DMS153 (cell line): Measurements from ENCODE around the gene RALGAPA1.
"Not testable (repeated sequence)": the region's sequence is repeated elsewhere in the genome, so short reads cannot be mapped to it uniquely, and the experiment has no call there.

ENCODE experiments used
- DNase-seq: peaks from one replicate; lab custom pipeline; 2025; lab: John Stamatoyannopoulos, UW

Gene RALGAPA1

DNA sequence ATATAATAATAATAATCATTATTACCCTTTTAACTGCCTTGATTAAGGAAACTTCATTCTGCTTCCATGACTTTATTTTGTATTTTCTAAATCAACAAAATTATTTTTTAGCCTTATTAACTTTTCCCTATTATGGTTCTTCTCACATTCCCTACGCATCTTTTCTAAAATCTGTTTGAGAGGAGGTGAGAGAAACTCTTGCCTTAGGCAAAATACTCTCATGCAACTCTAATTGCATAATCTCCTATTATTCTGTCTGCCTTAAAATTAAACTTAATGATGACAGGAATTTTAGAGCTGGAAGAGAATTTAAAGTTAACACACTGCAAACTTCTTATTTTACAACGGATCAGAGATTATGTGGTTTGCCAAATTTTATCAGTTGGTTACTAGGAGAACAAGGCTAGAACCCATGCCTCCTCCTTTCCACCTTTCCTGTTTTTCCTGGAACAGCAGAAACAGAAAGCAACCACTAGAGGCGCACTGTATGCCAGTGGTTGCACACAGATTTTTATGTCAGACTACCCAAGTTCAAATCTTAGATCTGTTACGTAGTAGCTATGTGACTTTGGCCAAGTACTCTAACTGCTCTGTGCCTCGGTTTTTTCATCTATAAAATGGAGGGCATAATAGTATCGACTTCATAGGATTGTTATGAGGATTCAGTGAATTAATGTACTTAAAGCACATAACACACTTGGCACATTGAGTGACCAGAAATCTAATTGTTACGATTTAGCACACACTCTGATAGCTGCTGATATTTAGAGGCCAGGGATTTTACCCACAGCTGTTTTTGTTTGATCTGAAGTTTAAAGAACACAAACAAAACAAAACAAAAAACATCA is 12.7 kb upstream of the RALGAPA1 start:
- no peak for DNase-seq

- no peak for DNase-seq
Observed at GRCh38 chr14:35819591-35820540, 10.8 kb upstream of the RALGAPA1 start.

GRCh38 chr14:35818346-35819115 is 9.4 kb upstream of the RALGAPA1 start:
- no peak for DNase-seq

DNA sequence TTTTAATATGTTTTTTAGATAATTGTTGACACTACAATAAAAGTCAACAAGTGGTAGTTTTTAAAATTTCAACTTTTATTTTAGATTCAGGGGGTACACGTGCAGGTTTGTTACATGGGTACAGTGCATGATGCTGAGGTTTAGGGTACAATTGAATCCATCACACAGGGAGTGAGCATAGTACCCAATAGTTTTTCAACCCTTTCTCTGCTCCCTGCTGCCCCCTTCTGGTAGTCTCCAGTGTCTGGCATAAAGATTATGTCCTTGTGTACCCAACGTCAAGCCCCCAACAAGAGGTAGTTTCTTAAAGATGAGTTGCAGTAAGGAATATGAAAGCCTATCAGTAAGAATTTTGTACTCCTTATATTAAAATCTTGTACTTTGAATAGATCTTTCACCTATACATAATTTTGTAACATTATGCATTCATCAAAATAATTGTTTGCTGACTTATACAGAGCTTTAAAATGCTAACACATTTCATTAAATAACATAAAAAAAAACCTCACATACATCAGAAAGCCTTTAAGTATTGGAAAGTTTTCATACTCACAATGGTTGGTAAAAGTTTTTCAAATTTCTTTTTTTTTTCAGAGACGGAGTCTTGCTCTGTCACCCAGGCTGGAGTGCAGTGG is 5.4 kb upstream of the RALGAPA1 start:
- DNase-seq, result peak; percentile 7

- DNase-seq, result no peak
Observed at GRCh38 chr14:35810963-35811362, 1.9 kb upstream of the RALGAPA1 start.

DNA sequence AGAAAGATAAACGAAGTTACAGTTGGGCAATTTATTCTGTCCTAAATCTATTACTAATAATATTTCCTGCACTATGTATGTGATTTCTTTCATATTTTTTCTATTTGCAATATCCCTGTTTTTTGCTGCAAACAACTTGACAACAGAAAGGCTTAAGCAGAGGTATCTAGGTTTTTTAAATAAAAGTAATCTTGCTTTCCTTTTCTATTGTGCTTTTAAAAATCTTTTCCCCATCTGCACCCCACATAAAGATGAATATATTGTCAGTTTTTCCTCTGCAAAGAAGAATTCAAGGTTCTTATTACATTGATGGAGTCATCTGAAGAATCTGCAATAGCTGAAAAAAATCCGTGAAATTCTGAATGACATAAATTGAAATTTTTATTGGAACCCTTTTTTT is 502 bp upstream of the RALGAPA1 start:
- no peak for DNase-seq

DNA sequence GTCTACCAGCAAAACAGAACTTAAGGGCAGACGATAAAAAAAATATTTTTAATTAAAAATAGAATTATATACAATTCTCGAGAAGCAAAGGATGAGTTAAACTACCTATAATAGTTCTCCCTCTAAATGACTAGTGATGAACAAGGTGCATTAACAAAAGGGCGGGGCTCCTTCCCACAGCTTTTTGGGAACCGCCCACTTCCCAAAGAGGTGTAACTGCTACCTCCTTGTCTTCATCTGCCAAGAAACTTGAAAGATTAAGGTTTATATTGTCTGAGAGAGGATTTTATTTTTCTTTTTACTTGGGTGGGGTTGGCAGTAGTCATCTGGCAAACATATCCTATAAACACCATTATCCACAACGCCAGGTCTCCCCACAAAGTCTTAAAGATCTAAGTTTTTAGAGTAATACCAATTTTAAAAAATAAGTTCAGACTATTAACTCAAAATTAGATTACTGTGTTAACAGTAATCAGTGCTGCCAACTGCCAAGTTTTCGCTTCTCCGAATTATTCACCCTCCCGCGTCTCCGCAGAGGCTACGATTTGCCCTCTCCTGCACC is 938 bp downstream of the RALGAPA1 start:
- DNase-seq, result no peak

DNA sequence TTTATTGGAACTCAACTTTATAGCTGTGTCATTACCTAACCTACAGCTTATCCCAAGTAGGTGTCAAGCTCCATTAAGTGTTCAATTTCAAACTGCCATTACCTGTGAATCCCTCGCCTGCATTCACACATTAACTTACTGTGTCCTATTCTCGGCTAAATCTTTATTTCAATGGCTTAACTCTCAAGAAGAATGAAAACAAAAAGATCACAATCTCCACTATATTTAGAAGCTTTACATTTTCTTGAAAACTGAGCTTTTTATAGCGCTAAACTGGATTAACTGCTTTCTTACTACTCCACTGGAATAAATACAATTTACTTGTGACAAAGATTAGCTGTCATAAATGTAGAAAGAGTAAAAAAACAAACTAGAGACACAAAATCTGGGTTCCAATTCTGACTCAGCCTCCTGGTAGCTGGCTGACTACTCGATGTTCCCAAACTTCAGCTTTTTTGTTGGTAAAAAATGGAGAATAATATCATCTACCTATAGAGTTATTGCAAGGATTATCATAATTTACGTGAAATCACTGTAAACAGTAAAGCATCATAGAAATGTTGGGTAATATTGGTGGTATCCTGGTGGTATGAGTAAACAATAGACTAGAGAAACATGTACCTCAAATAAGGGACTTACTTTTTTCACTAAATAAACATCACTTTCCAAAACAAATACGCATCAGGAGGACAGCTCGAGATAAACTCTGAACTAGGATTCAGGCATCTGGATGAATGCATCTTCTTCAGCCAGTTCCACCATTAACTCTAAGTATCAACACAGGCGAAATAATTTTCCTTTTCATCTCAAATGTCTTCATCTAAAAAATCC is 1.7 kb downstream of the RALGAPA1 start:
- no peak for DNase-seq

GRCh38 chr14:35806006-35806907 is 2.8 kb downstream of the RALGAPA1 start:
- no peak for DNase-seq

- DNase-seq, result no peak
Observed at GRCh38 chr14:35797796-35798195, 11.3 kb downstream of the RALGAPA1 start.

GRCh38 chr14:35789651-35790050 is 19.4 kb downstream of the RALGAPA1 start:
- DNase-seq, result no peak

DNA sequence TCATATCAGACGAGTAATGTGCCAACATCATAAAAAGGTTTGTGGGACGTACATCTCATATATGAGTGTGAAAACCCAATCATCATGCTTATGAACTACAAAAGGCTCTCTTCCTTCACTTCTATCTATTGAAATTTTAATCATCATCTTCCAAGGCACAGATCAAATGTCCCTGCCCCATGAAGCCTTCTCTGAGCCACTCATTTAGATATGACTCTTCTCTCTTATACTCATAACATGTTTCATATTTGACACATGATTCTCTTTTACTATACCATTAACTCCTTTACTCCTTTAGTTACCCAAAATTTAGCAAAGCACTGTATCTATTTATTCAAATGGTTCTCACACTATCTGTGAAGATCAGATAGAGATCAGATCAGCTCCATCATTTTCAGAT is 22.2 kb downstream of the RALGAPA1 start:
- DNase-seq, result no peak

- DNase-seq, result no peak
Observed at GRCh38 chr14:35783699-35784098, 25.4 kb downstream of the RALGAPA1 start.

DNA sequence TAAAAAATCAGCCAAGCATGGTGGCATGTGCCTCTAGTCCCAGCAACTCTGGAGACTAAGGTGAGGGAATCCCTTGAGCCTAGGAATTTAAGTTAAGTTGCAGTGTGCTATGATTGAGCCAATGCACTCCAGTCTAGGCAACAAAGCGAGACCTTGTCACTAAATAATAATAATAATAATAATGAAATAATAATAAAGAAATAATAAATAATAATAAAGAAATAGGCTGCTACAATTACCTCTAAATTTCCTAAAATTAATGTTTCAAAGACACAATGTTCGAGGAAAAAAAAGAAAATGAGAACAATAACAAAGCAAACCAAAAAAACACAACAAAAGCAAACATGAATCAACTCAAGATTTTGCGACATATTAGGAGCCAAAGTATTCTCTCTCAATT is 29.7 kb downstream of the RALGAPA1 start:
- DNase-seq, result no peak

DNA sequence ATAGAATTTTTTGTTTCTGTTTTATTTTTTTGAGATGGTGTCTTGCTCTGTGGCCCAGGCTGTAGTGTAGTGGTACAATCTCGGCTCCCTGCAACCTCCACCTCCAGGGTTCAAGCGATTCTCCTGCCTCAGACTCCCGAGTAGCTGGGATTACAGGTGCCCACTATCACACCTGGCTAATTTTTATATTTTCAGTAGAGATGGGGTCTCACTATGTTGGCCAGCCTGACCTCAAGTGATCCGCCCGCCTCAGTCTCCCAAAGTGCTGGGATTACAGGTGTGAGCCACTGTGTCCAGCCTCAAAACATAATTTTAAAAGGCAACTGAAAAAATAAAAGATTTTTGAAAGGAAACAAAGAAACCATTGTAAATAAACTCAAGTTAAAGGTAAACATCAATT is 31.5 kb downstream of the RALGAPA1 start:
- not testable (repeated sequence) for DNase-seq

DNA sequence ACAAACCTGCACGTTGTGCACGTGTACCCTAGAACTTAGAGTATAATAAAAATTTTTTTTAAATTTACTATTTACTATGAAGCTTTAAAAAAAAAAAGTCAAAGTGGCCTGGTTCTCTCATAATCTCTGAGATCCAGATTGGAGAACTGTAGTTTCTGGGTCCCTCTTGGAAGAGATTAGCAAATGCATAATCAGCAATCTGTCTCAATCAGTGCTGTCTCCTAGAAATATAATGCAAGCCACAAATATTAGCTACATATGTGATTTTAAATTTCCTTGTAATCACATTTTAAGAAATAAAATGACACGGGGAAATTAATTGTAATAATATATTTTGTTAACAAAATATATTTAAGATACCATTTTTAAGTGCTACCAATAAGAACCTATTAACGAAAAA is 32.3 kb downstream of the RALGAPA1 start:
- no peak for DNase-seq

DNA sequence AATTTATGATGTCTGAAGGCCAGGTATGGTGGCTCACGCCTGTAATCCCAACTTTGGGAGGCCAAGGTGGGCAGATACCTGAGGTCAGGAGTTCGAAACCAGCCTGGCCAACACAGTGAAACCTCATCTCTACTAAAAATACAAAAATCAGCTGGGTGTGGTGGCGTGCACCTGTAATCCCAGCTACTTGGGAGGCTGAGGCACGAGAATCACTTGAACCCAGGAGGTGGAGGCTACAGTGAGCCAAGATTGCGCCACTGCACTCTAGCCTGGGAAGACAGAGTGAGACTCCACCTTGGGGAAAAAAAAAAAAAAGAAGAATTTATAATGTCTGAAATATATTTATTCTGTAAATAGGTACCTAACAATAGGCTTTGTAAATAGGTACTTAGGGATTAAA is 33.0 kb downstream of the RALGAPA1 start:
- DNase-seq, result not testable (repeated sequence)

- no peak for DNase-seq
Observed at GRCh38 chr14:35766700-35767082, 42.4 kb downstream of the RALGAPA1 start.

DNA sequence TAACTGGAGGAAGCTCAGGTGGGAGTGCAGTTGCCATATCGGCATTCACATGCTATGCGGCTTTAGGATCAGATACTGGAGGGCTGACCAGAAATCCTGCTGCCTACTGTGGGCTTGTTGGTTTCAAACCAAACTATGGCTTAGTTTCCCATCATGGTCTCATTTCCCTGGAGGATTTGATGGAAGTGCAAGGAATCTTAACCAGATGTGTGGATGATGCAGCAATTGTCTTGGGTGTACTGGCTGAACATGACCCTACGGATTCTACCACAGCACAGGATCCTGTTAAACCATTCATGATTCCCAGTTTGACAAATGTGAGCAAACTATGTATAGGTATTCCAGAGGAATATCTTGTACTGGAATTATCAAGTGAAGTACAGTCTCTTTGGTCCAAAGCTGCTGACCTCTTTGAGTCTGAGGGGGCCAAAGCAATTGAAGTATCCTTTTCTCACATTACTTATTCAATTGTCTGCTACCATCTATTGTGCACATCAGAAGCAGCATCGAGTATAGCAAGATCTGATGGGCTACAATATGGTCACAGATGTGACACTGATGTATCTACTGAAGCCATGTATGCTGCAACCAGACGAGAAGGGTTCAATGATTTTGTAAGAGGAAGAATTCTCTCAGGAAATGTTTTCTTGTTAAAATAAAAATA is 42.9 kb downstream of the RALGAPA1 start:
- no peak for DNase-seq
